Measurements from ENCODE around the gene AMY1A. TPM values are rescaled to one million over a fixed set of nuclear protein-coding genes. Genes with fewer than 3 reads are reported as not detected.
"Not testable (repeated sequence)": the region's sequence is repeated elsewhere in the genome, so short reads cannot be mapped to it uniquely, and the experiment has no call there.

Gene AMY1A
- not detected for polyA plus RNA-seq (ENCODE audit: insufficient read length)
- long read RNA-seq, donor 1: 0 reads
- long read RNA-seq, donor 2: 0 reads
- long read RNA-seq, donor 3: 0 reads
- long read RNA-seq, donor 4: 0 reads
- long read RNA-seq, donor 5: 0 reads
- long read RNA-seq, donor 6: 0 reads
- long read RNA-seq, donor 7: 0 reads
- long read RNA-seq, donor 8: 0 reads

DNA sequence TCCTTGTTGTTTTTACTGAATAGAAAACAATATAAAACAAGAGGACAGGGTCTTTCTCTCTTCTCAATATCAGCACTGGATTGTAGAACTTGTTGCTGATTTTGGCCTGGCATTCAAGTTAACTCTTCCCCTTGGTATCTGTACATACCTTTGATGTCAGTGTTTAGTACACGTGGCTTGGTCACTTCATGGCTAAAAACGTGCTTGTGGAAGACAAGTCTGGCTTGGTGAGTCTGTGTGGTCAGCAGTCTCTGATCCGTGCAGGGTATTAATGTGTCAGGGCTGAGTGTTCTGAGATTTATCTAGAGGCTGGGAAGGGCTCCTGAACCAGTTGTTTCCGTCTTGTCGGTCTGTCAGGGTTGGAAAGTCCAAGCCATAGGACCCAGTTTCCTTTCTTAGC, at the start of gene AMY1A:
AMY1A (plus strand) TSS at position 301 of the 400 bp plus-strand sequence. CDS start 571 bp downstream, outside the sequence.
- DNase-seq: not testable (repeated sequence)

DNA sequence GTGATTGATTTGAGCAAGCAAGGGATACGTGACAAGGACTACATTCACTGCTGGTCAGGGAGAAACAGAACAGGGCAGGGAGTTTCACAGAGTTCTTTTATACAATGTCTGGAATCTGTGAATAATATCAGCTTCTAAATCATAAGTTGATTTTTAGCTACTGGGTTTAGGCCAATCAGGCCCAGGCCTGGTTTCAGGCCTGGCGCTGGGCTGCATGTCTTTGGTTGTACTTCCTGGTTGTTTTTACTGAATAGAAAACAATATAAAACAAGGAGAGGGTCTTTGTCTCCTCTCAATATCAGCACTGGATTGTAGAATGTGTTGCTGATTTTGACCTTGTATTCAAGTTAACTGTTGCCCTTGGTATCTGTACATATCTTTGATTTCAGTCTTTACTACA, 39.2 kb upstream of the AMY1A start:
- no peak for DNase-seq

DNA sequence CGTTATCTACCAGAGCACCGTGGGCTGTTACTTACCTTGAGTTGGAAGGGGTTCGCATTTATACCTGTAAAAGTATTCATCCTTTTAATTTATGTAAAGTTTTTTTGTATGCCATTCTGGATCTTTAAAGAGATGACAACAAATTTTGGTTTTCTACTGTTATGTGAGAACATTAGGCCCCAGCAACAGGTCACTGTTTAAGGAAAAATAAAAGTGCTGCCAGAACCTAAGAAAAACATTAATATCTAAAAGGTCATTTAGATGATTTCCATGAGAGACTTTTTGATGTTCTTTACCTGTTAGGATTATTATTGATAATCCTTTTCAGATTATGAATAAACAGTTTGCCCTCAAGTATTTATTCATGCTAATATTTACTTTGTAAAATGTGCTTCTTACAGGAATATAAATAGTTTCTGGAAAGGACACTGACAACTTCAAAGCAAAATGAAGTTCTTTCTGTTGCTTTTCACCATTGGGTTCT, 38.5 kb upstream of the AMY1A start, which contains the start of gene AMY2A:
AMY2A (plus strand) TSS at position 434 of the 484 bp plus-strand sequence; CDS start at position 448, 14 bp downstream.
- not testable (repeated sequence) for DNase-seq

DNA sequence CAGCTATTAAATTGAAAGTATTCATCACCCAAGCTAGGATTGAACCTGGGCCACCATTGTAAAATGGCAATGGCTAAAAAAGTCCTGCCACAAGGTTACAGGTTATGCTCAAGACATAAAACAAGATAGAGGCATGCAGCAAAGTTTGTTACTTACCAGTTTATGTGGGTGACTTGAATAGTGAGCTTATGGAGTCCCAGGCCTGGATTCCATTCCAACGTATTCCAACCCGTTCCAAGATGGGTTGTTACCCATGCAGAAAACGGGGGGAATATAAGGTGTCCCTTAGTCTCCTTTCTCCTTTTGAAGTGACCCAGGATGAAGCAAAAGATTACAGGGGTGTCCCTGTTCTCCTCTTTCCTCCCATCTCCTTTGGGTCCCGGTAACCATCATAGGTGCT, 28.1 kb upstream of the AMY1A start:
- DNase-seq: not testable (repeated sequence)

DNA sequence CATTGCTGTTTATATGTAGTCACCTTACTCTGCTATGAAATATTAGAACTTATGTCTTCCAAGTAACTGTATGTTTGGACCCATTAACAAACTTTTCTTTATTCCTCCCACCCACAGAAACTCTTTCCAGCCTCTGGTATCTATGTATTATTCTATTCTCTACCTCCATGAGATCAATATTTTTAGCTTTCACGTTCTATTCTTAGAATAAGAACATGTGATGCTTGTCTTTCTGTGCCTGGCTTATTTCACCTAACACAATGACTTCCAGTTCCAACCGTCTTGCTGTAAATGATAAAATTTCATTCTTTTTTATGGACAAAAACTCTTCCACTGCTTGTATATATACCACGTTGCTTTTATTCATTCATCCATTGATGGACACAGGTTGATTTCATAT, 14.4 kb upstream of the AMY1A start:
- DNase-seq: not testable (repeated sequence)

DNA sequence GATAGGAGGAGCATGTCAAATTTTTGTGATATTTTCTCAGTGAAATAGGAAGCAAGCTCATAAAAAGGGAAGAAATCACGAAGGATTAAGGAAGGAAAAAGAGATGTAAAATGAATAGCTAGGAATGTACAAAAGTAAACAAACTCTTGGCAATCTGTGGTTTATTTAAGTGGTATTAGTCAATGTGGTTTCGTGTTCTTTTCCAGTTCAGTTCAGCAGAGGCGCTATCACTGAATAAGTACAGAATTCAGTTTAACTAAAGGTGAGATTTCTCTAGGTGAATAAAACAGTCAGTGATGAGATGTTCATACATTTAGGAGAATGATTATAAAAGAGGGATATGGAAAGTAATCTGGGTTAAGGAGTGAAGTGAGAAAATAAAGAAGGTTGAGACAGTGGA, 11.7 kb upstream of the AMY1A start:
- DNase-seq: not testable (repeated sequence)

DNA sequence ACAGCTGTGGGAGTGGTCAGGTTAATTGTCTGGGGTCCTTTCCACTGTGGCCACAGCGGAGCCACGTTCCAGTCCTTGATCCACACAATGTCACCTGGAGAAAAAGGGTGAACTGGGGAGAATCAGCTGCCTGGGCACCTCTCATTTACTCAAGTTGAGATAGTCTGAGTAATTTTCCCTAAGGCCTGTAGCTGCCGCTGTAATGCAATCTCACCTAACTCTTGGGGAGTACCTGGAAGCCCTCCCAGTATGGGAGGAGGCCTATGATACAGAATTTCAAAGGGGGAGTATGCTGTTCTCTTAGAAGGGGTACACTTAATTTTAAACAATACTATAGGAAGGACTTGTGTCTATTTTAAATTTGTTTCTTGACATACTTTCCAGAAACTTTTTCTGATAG, 5.3 kb upstream of the AMY1A start:
- not testable (repeated sequence) for DNase-seq

DNA sequence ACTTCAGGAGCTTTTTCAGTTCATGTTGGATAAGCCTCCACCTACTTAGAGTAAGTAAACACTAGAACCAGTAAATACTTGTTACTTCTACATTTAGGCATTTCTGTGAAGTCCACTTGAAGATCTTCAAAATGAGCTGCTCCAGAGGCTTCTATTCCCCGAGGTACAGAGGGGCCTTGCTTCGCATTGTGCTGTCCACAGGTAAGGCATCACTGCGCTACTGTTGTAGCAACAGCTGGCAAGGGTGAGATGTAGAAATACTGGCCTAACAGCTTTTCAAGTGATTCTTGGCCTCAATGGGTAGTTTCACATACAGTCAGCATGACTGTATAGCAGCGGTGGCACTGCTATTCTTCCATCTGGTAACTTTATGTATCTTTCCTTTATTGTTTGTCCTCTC, 4.7 kb upstream of the AMY1A start:
- not testable (repeated sequence) for DNase-seq

DNA sequence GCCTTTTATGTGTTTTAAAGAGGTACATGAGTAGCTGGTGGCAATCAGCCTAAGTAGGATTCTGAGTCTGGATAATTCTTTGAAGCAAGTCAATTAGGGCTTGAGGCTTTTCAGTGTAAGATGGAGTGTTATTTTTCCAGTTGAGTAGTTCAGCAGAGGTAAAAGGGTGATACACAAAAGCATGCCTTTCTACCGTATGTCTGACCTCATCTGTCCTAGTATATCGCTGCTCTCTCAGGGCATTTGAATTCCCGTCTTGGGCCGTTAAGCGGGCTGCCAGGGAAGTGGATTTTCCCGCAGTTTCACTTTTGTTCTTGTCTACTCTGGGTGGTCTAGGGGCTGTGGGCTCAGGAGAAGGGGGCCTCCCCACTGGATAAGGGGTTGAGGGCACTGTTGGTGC, 1.4 kb upstream of the AMY1A start:
- DNase-seq: not testable (repeated sequence)

DNA sequence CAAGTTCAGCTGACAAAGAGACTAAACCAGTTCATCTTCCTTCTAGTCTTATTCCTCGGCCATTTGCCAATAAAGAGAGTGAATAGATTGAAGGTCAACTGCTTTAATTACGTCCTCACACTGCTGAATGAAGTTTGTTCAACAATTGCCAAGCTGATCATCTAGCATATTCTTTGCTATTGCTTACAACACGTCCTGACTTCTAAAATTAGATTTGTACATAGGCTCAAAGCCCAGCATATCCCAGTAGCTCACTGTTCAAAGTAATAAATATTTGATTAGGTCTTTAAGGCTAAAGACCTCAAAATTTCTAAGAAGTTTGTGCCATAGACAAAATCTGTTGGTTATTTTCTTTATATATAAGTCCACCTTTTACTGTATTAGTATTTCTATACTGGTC, 20.8 kb downstream of the AMY1A start:
- DNase-seq: not testable (repeated sequence)

DNA sequence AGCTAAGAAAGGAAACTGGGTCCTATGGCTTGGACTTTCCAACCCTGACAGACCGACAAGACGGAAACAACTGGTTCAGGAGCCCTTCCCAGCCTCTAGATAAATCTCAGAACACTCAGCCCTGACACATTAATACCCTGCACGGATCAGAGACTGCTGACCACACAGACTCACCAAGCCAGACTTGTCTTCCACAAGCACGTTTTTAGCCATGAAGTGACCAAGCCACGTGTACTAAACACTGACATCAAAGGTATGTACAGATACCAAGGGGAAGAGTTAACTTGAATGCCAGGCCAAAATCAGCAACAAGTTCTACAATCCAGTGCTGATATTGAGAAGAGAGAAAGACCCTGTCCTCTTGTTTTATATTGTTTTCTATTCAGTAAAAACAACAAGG, 40.5 kb downstream of the AMY1A start, which contains the start of gene AMY1B:
AMY1B (minus strand) TSS at position 101 of the 400 bp plus-strand sequence. CDS start 571 bp downstream, outside the sequence.
- not testable (repeated sequence) for DNase-seq

DNA sequence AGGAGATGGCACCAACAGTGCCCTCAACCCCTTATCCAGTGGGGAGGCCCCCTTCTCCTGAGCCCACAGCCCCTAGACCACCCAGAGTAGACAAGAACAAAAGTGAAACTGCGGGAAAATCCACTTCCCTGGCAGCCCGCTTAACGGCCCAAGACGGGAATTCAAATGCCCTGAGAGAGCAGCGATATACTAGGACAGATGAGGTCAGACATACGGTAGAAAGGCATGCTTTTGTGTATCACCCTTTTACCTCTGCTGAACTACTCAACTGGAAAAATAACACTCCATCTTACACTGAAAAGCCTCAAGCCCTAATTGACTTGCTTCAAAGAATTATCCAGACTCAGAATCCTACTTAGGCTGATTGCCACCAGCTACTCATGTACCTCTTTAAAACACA, 41.9 kb downstream of the AMY1A start:
- DNase-seq: not testable (repeated sequence)

DNA sequence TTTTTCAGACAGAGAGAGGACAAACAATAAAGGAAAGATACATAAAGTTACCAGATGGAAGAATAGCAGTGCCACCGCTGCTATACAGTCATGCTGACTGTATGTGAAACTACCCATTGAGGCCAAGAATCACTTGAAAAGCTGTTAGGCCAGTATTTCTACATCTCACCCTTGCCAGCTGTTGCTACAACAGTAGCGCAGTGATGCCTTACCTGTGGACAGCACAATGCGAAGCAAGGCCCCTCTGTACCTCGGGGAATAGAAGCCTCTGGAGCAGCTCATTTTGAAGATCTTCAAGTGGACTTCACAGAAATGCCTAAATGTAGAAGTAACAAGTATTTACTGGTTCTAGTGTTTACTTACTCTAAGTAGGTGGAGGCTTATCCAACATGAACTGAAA, 45.1 kb downstream of the AMY1A start:
- not testable (repeated sequence) for DNase-seq

DNA sequence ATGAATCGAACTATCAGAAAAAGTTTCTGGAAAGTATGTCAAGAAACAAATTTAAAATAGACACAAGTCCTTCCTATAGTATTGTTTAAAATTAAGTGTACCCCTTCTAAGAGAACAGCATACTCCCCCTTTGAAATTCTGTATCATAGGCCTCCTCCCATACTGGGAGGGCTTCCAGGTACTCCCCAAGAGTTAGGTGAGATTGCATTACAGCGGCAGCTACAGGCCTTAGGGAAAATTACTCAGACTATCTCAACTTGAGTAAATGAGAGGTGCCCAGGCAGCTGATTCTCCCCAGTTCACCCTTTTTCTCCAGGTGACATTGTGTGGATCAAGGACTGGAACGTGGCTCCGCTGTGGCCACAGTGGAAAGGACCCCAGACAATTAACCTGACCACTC, 45.7 kb downstream of the AMY1A start:
- not testable (repeated sequence) for DNase-seq

DNA sequence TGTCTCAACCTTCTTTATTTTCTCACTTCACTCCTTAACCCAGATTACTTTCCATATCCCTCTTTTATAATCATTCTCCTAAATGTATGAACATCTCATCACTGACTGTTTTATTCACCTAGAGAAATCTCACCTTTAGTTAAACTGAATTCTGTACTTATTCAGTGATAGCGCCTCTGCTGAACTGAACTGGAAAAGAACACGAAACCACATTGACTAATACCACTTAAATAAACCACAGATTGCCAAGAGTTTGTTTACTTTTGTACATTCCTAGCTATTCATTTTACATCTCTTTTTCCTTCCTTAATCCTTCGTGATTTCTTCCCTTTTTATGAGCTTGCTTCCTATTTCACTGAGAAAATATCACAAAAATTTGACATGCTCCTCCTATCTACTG, 52.1 kb downstream of the AMY1A start:
- DNase-seq: not testable (repeated sequence)

DNA sequence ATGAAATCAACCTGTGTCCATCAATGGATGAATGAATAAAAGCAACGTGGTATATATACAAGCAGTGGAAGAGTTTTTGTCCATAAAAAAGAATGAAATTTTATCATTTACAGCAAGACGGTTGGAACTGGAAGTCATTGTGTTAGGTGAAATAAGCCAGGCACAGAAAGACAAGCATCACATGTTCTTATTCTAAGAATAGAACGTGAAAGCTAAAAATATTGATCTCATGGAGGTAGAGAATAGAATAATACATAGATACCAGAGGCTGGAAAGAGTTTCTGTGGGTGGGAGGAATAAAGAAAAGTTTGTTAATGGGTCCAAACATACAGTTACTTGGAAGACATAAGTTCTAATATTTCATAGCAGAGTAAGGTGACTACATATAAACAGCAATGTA, 54.8 kb downstream of the AMY1A start:
- DNase-seq: not testable (repeated sequence)

Other genes starting within 250 kb of the AMY1A start
- 109 TPM for gene RNPC3, start 130.1 kb upstream of the AMY1A start, polyA plus RNA-seq (ENCODE audit: insufficient read length)
- 75.7 TPM for gene AMY2B, start 84.2 kb upstream of the AMY1A start, polyA plus RNA-seq (ENCODE audit: insufficient read length)
- 0.53 TPM for gene AMY2A, start 38.3 kb upstream of the AMY1A start, polyA plus RNA-seq (ENCODE audit: insufficient read length)
- not detected for gene AMY1B, start 40.5 kb downstream of the AMY1A start, polyA plus RNA-seq (ENCODE audit: insufficient read length)
- not detected for gene AMY1C, start 94.1 kb downstream of the AMY1A start, polyA plus RNA-seq (ENCODE audit: insufficient read length)